GM18858 (cell line): ENCODE results near the gene AJAP1.
"Not testable (repeated sequence)": the region's sequence is repeated elsewhere in the genome, so short reads cannot be mapped to it uniquely, and the experiment has no call there.

Experiments
- ATAC-seq: cut with Tn5 transposase; IDR thresholded peaks from one replicate; pipeline ENCODE4 v1.9.1; 2021; ENCODE audit not compliant: unreplicated experiment

AJAP1 gene

DNA sequence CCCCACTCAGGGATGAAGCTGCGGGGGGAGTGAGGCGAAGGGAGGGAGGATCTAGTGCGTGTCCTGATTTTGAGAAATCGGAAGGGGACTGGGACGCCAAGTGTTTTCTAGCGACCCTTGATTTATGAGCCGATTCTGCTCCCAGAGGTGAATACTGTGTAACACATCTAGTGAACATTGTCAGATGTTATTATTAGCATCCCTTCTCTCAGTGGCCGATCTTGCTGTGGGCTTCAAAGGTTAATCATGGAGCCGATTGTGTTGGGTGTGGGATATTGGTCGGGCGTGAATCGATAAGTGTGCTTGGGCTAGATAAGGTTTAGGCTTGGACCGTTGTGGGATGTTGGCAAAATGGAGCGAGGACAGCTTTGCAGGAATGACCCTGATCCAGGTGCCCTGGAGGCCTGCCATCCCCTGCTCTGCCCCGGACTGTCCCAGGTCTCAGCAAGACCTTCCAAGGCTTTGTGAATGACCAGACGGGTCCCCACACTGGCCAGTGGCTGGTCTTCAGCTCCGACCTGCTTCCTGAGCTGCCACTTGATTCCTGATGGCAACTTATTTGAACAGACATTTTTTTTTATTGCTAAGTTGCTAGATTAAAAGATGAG lies 2.2 kb downstream of the AJAP1 start:
- no peak for ATAC-seq

DNA sequence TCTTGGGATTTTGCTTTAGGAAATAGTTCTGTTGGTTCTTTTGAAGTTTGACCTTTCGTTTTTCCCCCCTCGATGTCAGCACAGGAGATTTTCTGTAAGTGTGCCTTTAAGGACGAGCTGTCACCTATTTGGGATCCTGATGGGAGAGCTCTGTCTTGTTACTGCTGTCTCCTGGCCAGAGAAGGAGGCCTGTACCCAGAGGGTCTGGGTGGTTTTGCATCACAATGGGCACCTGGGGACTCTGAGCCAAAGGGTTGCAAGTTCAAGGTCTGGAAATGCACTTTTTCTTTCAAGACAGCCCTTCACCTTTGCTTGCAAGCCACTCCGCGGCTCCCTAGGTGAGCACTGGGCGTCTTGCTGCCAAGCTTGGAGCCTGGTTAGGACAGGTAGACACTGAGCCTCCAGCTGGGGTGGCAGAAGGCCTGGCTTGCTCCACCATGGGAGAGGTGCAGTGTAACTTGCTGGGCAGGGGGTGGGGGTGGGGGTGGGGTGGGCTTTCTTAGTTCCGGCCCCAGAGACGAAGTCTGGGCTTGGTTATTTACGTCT lies 2.9 kb downstream of the AJAP1 start:
- ATAC-seq: no peak

DNA sequence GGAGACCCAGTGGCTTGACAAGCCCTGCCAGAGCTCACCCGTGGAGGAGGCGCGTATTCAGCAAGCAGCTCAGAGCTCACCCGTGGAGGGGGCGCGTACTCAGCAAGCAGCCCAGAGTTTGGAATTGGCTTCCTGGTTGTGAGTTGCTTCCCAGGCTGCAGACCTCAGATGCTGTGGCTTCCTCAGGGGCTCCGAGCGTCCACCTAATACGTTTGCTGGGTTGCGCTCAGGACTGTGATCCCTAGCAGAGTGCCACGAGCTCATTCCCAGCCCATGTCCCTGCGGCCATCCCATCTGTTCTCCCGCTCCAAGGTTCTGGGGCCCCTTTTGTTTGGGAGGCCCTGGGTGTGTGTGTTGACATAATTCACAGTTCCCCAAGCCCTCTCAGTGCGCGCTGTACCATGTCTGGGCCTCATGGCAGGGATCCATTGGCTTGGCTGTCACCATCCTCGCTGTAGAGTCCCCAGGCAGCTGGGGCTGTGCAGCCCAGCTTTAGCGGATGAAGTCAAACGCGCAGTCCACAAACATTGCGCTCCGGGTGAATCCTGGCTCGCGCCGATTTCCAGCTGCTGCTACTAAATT lies 3.6 kb downstream of the AJAP1 start:
- ATAC-seq: no peak

DNA sequence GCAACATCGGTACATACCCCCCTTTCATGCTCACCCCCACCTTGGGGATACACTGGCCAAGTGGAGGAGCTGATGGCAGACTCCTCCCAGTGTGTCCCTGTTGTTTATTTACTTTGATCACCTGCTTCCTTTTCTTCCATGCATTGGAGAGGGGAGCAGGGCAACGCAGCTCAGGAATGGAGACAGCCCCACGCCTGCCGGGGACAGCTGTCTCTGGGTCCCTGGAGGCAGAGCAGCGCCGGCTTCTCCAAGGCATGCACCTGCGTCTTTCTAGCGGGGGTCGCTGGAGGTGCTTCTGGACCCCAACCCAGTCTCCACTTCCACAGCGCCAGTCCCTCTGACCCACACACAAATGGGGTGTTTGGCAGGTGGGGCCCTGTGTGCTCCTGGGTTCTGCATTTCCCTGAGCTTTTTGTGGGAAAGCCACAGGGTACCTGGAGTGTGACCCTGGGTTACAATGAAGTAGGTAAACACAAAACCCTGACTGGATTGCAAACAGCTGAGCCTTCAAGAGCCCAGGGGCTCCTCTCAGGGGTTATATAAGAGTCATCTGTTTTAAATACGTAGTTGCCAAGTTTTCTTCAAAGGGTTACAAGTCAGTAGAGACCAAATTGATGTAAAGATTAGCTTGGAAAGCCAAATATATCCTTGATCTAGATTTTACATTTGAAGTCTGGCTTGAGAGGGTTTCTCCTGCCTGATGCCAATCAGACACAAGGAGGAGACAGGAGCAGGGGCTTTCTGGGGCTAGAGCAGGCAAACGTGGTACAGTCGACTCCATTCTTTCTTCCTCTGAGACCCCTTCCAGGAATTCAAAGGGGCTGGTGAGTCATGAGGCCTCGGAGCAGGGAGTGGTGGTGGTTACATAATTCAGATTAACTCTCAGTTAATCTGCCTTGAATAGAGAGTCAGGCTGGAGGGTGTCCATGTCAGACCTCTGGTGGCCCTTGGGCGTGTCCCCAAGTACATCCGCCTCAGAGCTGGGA lies 4.5 kb downstream of the AJAP1 start:
- ATAC-seq: no peak

DNA sequence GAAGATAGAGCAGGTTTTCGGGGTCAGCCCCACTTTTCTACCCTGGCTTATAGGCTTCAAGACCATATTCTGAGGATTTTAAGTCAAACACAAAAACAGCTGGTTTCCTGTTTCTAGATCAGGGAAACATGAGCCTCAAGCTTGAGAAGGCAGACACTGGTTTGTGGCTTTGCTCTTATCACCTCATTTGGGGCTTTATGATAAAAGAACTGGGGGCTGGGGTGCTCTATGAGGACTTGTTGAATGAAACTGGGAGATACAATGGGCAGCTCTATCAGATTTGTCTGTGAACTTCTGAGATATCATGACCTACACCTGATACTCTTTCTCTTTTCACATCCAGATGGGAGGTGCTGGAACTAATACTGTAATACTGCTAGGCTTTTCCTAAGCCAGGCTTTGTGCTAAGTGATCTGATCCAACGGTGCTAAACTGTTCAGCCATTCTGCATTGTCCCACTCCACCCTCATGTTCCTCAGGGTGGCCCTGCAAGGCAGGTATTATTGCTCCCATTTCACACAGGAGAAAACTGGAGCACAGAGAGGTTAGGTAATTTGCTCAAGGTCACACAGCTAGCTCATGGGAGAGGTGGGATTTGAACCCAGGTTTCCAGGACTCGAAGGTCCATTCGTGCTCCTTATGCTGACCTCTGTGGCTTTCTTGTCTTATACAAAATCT lies 6.6 kb downstream of the AJAP1 start:
- ATAC-seq: no peak

DNA sequence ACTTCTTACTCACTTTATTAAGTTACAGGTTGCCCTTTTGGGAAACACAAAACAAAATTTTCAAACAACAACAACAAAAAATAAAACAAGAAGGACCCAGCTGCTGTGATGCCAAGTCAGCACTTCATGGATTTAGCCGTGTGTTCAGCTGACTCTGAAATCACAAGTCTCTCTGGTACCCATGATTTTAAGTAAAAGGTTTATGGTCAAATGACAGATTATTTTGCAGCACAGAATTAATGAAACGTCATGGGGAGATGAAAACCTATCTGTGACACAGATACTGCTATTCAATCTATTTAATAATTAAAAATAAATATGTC lies 7.1 kb downstream of the AJAP1 start:
- ATAC-seq: no peak

DNA sequence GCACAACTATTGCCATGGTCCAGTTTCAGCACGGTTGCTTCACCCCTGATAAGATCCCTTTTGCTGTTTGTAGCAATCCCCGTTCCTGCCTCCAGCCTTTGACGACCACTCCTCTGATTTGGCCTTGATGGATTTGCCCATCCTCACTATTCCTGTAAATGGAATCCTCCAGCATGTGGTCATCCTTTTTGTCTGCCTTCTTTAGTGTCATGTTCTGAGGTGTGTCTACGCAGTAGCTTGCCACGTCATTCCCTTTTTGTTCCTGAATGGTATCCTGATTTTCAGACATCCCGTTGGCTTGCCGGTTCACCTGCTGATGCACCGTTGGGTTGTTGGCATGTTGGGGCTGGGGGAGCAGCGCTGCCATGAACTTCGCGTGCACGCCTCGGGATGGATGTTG lies 7.8 kb downstream of the AJAP1 start:
- ATAC-seq: no peak

DNA sequence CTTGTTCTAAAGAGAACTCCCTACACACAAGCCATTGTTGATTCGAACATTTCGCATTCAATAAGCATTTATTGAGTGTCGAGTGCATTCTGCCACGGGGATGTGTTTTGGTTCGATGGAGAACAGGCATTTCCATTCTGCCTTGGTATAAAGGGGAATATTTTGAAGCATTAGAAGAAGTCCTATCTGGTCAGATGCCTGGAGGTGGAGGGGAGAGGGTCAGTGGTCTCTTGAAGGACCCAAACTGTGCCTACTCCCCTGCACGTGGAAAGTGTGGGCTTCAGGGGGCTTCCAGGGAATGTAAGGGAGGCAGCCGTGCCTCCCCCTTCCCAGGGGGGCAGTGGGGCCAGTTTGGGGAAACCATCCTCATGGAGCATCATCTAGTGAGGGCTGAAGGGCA lies 8.3 kb downstream of the AJAP1 start:
- ATAC-seq: no peak

DNA sequence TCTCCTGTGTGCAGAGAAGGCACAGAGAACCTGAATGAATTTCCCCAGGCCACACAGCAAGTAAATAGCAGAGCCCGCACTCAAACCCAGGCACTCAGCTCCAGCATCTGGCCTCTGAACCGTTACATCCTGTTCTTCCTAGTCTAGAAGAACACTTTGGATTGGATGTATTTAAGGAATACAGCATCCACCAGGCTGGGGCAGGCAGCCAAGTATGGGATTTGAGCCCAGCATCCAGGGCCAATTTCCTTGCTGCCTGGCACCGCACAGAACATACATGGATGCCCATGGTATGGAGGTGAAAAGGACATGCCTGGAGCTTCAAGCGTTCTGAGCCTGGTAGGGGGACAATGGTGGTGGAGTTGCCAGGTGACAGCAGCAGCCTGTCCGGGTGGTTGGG lies 9.7 kb downstream of the AJAP1 start:
- ATAC-seq: no peak

DNA sequence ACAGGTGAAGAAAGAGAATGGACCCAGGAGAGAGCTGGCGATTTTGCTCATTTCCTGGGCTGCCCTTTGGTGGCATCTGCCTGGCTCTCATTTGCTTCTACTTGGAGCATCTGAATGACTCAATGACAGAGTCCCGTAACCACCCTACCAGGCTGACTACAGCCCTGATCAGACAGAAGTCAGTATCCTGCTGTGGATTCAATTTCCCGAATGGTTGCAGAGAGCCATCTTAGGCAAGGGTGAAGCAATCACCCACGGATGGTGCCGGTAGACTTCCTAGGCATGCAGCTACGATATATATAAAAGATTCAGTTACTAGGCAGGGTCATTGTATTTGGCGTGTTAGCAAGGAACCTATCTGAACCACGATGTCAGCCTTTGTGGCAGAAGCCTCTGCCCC lies 10.2 kb downstream of the AJAP1 start:
- ATAC-seq: no peak

DNA sequence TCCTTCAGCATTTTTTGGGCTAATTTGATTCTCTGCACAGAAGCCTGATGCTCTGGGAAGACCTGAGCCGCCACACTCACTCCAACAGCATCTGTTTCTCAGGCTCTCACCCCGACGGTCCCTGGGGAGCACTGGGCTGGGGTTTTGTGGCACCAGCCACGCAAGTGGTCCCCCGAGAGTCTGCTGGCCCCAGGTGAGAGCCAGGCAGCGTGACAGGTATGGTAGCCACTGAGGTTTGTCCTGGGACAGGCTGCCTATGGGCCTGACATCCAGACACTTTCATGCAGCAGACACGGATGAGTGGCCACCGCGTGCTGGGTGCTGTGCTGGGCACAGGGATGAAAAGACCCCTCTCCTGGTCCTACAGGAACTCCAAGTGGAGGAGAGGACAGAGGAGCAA lies 11.0 kb downstream of the AJAP1 start:
- ATAC-seq: no peak

DNA sequence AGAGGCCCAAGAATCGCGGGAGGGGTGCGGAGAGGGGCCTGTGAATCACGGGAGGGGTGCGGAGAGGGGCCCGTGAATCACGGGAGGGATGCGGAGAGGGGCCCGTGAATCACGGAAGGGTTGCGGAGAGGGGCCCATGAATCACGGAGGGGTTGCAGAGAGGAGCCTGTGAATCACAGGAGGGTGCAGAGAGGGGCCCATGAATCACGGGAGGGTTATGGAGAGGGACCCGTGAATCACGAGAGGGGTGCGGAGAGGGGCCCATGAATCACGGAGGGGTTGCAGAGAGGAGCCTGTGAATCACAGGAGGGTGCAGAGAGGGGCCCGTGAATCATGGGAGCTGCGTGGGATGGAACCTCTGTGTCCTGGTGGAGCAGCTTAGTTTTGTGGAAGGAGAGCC lies 12.3 kb downstream of the AJAP1 start:
- not testable (repeated sequence) for ATAC-seq

DNA sequence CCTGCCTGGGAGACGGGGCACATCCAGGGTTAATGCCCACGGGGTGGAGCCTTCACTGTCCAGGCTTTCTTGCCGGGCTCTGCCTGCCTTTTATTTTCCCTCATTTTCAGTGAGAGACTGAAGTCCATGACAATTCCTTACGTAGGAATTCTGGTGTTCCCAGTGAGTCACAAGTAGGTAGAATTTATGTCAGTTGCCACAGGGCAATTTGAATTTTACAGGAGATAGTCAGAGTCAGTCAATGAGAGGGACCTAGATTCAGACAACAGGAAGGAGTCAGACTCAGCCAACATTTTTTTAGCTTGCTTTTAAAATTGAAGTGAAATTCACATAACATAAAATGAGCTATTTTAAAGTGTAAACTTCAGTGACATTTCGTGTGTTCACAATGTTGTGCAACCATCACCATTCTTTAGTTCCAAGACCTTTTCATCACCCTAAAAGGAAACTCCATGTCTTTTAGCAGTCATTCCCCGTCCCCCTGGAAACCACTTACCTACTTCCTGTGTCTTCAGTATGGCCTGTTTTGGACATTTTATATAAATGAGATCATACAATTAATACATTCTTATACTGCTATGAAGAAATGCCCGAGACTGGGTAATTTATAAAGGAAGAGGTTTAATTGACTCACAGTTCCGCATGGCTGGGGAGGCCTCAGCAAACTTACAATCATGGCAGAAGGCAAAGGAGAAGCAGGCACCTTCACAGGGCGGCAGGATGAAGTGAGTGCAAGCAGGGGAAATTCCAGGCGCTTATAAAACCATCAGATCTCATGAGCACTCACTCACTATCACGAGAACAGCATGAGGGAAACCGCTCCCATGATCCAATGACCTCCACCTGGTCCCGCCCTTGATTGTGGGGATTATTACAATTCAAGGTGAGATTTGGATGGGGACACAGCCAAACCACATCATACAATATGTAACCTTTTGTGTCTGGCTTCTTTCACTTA lies 14.6 kb downstream of the AJAP1 start:
- ATAC-seq: no peak

DNA sequence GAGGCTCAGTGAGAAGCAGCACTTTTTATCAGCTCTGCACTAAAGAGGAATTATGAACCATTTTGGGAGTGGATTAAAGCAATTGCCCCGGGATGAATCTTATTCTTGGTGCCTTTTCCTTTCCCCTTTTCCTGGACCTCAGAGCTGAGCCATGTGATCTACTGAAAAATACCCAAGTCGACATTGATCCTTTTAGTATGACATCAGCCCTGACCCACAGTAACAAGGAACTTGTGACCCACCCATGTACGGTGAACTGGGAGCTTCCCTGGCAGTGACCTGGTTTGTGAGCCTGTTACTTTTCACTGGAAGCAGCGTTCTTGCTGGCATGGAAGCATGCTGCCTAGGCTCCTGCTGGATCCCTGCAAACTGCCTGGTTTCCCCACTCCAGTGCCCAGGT lies 15.9 kb downstream of the AJAP1 start:
- ATAC-seq: no peak

DNA sequence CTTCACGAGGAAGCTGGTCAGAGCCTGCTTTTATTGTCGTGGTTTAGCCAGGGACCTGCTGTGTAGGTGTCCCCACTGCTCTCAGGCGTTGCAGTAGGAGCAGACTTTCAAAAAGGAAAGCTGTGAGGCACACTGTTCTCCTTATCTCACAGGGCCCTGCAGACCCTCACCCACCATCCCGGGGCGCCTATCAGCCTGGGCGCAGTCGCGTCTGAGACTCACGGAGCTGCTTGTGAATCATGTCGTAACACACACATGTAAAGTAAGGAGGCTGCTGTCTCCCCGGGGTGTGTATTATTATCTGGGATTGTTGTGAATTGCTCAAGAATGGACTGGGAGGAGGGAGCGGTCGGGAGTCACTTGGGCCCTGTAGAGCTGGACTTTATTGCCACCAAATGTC lies 17.4 kb downstream of the AJAP1 start:
- ATAC-seq: no peak

DNA sequence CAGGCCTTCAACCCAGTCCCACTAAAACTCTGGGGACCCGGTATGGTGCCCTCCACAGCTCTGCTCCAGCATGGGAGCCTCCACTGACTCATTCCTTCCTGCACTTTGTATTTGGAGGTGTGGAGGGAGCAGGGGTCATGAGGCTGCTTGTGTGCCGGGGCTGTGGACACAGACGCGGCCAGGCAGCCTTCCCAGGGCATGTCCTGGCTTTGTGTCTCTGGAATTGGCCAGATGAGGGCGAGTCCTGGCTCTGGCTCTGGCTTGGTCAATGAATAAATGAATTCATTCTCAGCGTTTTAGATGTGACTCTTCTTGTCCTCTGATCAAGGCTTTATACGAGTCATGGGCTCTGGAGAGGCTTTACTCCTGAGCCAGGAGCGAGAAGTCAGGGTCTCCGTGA lies 19.1 kb downstream of the AJAP1 start:
- no peak for ATAC-seq

DNA sequence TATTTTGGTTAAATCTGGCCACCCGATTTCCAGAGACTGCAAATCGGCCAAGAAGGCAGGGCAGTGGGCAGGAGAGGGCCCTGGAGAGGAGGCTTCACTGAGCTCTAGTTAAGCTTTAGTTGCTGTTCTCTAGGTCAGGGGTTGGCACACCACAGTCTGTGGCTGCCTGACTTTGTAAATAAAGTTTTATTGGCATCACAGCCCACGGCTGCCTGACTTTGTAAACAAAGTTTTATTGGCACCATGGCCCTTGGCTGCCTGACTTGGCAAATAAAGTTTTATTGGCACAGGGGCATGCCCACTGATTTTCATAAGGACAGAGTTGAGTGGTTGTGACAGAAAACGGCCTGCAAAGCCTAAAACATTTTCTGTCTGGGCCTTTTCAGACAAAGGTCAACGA lies 19.7 kb downstream of the AJAP1 start:
- ATAC-seq: no peak

DNA sequence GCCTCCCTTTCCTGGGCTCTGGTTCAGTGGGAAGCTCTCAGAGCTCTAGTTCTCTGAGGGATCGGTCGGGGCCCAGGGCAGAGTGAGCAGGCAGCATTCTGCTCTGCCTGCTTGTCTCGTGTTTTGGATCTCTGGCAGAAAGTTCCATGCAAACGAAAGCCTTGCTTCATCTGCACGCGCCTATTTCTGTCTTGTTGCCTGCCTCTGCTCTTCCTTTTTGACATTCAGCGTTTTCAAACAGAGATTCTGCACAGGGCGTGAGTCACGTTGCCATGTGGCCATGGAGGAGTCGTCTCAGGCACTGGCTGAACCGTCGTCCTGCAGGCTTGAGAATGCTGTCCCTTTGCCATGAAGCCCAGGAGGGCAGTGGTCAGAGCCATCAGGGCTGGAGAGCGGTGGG lies 20.3 kb downstream of the AJAP1 start:
- no peak for ATAC-seq

DNA sequence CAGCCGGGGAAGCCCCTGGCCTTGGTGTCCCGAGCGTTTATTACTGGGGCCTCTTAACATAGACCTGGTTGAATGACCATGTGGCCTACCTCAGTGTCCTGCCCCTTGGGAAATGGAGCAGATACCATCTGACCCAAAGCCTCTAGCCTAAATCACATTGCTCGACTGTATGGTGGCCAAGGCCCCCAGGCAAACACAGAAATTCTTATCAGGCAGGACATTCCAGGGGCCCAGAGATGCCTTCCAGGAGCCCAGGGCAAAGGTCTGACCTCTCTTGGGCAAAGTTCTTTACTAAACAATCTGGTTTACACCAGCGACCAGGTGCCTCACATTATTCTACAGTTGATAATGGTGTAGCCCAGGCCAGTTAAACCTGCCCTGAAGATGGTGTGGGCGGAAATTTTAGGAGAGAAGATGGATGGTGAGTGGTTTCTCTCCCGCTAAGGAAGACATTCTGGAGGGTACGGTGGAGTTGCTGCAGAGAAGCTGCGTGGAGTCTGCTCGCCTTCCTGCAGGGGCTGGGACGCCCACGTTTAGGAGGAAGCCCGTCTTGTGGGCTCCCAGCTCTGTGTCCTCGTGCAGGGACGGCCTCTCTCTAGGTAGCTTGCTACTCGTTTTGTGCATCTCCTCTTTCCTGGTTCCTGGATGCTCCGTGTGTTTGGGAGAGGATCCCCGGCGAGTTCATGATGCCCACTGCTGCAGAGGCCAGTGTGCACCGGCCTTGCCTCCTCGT lies 21.2 kb downstream of the AJAP1 start:
- ATAC-seq: no peak

DNA sequence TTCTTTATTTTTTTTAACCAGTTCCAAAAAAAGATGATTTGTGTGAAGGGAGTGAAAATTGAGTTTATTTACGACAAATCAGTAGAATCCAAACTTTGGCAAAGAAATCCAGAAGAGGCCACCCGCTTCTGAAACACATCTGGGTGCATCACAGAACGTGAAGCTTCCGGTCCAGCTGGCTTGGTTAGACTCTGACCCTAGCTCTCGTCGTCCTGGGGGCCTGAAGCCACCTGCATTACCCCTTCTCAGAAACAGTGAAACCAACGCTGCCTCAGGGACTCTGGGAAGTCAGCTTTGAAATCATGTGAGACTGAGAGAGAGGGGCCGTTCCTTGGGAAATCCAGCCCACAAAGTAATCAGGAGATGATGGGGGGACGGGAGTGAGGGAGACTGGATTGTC lies 21.8 kb downstream of the AJAP1 start:
- ATAC-seq: no peak
